ENCODE results near the gene SERPINB6.
A peak's percentile ranks its signal among the peaks of the same experiment; 100 is the strongest.
"Not testable (repeated sequence)": the region's sequence is repeated elsewhere in the genome, so short reads cannot be mapped to it uniquely, and the experiment has no call there.

Gene SERPINB6

DNA sequence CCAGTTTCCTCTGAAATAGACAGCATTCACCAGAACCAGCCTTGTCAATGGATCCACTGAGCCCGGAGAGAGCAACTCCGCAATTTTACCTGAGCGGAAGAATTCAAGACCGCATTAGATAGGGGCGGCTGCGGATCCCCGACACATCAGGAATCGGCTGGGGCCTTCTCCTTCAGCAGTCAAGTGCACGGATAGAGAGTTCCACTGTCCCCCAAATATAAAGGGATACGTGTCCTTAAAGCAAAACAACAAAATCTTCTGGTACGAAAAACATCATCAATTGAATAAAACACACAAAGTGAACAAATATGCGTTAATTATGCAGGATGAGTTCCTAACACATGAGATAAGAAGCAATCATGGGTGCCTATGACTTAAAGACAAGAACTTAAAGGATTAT, 18.3 kb downstream of the SERPINB6 start:
- no peak for DNase-seq

DNA sequence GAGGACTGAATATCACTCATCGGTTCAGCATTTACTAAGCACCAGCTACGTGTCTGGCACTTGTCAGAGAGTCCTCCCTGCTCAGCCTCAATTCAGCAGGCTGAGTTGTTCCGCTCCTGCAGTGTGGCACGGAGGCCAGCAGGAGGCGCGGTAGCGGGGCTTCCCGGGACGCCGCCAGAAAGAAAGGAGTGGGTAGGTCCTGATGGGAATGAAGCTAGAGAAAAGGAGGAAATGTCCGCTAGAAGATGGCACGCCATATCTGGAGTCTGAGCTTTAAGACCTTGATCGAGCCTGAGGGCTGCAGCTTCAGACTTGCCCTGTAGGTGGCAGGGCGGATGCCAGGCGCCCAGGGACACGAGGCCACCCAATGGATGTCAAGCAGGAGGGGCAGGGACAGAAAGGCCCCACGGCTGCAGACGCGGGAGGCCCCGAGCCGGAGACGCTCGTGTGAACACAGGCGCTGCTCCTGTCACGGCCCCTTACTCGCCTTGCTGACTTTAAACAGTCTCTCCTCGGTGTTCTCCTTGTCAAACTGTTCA, 18.7 kb downstream of the SERPINB6 start:
- peak; percentile 93 for DNase-seq

DNA sequence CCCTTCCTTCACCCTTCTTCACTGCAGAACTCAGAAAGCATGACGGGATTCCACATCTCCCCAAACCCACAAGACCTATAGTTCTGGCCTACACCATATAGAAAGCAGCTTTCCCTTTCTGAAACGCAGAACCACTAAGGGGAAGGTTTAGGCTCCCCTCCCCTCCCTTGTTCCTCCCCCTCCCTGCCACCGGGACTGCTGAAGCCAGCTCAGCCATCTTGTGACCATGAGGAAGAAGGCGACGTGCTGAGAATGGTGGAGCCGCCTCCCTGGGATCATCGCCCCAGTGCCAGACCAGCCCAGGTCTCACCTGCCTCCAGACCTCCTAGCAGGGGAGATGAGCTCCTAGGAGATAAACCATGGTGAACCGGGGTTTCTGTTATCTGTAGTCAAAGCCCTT, 19.6 kb downstream of the SERPINB6 start:
- no peak for DNase-seq

DNA sequence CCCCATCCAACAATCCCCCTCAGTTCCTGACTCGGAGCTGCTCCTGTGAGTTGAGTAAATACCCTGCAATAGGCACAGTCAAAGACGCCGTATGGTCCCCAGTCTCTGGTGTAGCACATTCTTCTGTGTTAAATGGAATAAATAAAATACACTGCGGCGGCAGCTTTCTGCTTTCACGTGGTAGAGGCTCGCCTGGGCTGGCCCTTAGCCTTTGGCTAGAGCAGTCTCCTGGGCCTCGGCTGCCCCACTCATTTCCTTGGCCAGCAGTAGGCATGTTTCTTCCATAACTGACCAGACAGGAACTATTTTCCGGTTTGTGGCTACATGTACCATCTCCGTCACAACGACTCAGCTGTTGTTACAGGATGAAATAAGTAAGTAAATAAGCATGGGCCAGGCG, 20.7 kb downstream of the SERPINB6 start:
- no peak for DNase-seq

DNA sequence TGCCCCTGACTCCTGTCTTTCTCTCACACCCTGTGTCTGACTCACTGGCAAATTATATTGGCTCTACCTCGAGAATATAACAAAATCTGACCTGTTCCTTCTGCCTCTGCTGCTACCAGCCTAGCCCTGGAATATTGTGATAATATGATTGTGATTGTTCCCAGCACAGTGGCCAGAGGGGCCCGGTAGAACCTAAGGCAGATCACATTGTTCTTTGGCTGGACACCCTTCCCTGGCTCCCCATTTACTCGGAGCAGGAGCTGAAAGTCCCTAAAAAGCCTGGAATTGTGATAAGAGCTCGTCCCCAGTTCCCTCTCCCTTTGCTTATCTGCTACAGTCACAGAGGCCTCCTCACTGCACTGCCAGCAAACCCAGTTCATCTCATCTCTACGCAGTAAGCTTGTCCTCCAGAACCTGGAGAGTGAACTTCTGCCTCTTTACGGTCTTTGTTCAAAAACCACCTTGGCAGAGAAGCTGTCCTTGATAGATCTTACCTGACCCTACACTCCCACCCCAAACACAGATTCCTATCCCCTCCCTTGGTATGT, 21.8 kb downstream of the SERPINB6 start:
- no peak for DNase-seq

DNA sequence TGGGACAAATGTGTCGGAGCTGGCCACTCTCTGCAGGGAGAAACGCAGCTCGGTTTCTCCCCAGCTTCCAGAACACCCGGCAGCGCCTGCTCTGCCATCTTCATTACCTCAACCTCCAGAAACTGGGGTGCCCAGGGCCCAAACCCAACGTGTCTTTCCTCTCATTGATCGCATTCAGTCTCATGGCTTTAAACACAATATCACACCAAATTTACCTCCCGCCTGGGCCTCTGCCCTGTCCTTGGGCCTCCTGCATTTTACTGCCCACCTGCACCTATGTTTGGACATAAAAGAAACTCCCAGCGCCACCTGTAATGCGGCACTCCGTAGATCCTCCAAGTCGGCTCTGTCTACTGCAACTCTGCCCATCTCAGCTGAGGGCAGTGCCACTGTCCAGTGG, 22.2 kb downstream of the SERPINB6 start:
- DNase-seq: no peak

DNA sequence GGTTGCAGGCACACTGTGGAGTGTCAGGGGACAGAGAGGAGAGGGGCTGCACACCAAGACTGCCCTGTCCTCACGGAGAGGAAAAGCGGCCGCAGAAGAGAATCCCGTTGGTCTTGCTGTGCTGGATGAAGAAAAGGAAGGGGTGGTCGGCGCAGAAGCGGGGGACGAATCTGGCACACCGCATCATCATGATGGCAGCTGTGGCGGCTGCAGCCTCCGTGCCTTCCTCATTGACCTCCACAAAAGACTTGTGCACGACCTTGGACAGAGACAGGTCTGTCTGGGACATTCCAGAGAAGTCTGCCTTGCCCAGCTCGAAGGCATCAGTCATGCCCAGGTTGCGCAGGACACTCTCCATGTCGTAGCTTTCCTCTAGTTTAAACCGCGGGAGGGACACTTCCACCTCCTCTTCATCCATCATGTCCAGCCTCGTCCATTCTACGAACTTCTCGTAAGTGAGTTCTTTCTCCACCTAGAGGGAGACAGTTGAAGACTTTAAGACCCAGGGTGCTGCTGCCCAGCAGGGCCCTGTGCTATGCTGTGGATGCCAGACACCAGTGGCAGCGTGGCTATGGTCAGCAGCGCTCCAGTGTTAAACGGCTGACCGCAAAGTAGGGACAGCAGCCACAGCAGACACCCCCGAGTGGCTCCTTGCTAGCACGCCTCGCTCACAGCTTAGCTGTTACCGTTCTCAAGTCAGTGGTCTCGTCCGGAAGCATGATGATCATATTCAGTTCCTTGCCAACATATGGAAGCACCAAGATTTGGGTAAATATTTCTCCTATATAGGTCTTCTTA, 22.9 kb downstream of the SERPINB6 start:
- DNase-seq: no peak

DNA sequence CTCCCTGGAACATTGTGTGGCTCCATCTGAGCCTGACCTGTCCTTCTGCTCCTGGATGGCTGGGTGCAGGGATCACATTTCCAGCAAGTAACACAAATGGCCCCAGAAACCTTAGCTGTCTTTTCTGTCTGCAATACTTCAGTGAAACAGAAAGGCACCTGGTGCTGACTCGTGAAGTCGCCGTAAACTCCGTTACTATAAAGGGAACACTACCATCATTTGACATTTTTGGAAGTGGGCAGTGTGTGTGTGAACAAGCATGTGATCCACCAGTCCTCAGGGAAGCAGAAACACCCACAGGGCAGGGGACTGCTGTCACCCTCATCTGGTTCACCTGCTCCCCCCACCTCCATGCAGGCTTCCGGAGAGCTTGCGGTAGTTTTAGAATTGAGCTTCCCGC, 23.9 kb downstream of the SERPINB6 start:
- no peak for DNase-seq

DNA sequence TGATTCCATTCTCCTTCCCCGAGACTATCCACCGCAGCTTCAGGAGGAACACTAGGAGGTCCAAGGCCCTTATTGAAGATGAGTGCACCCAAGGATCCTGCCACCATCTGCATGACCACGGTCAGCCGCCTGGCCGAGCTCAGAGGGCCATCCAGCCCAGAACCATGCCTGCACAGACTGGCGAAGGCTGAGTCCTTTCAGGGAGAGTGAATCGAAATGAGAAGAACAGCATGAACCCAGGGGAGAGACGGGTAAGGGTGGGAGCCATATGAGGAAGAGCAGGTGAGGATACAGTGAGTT, 26.3 kb downstream of the SERPINB6 start:
- DNase-seq: no peak

DNA sequence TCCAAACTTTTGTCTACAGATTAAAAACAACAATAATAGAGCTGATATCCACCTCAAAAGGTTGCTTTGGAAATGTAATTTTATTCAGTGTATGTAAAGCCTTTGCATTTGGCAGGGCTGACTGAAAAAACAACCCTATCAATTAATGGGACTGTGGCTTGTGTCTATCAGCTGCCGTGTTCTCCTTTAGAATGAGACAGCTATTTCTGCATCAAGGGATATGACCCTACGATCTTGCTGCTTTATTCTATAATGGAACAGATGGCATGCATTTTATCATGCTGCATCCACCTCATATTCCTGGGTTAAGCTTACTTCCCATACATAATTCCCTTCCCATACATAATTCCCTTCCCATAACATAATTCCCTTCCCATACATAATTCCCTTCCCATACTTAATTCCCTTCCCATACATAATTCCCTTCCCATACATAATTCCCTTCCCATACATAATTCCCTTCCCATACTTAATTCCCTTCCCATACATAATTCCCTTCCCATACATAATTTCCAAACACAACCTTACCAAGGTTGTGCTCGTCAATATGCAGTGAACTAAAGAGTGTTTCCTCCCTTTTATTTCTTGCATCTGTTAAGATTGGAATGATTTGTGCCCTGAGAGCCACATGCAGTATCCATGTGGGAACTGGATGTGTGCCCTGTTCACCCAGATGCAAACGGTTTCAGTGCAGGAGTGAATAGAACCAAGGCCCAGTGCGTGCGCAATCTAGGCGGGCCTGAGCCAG, 26.8 kb downstream of the SERPINB6 start:
- no peak for DNase-seq

DNA sequence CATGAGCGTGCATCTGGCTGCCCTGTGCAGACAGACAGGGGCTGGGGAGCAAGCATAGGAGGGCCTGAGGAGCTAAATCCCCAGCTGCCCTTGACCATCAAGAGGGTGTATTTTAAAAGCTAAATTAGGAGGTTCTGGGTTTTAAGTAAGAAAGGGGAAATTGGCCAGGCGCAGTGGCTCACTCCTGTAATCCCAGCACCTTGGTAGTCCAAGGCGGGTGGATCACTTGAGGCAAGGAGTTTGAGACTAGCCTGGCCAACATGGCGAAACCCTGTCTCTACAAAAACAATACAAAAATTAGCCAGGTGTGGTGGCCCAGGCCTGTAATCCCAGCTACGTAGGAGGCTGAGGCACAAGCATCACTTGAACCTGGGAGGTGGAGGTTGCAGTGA, 27.8 kb downstream of the SERPINB6 start:
- no peak for DNase-seq

DNA sequence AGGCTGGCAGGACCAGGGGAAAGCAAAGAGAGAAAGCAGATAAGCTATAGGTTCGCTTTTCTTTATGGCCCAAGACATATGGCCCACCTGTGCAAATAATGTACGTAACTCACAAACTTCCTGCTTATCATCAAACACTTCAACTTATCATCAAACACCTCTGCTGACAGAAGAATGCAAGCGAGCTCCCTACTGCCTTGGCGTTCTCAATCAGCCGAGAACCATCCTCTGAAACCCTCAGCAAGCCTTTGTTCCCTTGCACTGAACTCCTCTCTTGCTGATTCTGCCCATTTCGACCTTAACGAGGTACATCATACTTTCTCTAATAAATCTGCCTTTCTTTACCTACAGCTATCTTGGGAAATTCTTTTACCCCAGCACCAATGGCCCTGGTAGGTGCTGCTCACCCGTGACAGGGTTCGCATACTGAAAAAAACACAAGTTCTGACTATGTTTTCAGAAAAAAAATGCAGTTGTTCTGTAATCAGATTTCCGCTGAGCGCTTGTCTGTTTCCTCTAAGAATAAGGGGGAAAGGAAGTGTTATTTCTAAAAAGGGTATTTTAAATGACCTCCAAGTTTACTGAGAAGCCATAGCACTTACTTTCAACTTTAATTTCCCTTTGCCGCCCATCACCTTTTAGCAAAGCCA, 28.3 kb downstream of the SERPINB6 start:
- no peak for DNase-seq

DNA sequence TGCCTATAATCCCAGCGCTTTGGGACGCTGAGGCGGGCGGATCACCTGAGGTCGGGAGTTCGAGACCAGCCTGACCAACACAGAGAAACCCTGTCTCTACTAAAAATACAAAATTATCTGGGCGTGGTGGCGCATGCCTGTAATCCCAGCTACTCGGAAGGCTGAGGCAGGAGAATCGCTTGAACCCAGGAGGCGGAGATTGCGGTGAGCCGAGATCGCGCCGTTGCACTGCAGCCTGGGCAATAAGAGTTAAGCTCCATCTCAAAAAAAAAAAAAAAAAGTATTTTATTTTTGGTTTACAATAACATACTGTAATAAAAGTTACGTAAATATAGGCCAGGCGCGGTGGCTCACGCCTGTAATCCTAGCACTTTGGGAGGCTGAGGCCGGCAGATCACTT, 29.3 kb downstream of the SERPINB6 start:
- DNase-seq: not testable (repeated sequence)

DNA sequence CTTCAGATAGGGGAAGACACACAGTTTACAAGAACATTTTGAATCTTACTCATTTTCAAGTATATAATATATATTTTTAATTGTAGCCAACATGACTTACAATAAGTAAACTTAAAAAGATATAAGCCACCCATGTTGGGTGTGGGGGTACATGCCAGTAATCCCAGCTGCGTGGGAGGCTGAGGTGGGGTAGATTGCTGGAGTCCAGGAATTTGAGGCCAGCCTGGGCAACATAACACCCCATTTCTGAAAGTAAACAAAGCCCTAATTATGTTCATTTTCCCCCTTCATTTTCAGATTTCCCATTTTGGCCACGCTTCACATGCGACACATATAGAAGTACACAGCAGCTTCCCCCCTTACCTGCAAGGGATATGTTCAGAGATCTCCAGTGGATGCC, 30.5 kb downstream of the SERPINB6 start:
- no peak for DNase-seq

DNA sequence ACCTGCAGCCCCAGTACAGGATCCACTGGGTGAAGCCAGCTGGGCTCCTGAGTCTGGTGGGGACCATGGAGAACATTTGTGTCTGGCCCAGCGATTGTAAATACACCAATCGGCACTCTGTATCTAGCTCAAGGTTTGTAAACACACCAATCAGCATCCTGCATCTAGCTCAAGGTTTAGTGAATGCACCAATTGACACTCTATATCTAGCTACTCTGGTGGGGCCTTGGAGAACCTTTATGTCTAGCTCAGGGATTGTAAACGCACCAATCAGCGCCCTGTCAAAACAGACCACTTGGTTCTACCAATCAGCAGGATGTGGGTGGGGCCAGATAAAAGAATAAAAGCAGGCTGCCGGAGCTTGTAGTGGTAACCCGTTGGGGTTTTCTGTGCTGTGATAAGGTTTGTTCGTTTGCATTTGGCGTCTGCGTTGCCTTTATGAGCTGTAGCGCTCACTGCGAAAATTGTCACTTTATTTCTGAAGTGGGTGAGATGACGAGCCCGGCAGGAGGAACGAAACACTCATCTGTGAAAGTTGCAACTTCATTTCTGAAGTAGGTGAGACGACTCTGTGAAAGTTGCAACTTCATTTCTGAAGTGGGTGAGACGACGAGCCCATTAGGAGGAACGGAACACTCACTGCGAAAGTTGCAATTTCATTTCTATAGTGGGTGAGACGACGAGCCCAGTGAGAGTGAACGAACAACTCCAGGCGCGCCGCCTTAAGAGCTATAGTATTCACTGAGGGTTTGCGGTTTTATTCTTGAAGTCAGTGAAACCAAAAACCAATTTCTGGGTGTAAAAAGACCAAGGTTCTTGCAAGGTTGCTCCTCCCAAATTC, 31.1 kb downstream of the SERPINB6 start:
- DNase-seq: no peak

DNA sequence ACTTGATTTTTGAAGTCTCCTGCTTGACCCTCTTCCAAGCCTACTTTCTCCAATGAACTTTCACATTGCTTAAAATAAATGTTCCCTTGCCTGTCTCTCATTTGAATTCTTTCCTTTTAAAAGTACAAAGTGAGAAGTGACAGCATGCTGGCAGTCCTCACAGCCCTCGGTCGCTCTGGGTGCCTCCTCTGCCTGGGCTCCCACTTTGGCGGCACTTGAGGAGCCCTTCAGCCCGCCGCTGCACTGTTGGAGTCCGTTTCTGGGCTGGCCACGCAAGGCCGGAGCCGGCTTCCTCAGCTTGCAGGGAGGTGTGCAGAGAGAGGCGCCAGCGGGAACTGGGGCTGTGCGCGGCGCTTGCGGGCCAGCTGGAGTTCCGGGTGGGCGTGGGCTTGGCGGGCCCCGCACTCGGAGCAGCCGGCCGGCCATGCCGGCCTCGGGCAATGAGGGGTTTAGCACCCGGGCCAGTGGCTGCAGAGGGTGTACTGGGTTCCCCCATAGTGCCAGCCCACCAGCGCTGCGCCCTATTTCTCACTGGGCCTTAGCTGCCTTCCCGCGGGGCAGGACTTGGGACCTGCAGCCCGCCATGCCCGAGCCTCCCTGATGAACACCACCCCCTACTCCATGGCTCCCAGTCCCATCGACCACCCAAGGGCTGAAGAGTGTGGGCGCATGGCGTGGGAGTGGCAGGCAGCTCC, 31.9 kb downstream of the SERPINB6 start:
- no peak for DNase-seq

DNA sequence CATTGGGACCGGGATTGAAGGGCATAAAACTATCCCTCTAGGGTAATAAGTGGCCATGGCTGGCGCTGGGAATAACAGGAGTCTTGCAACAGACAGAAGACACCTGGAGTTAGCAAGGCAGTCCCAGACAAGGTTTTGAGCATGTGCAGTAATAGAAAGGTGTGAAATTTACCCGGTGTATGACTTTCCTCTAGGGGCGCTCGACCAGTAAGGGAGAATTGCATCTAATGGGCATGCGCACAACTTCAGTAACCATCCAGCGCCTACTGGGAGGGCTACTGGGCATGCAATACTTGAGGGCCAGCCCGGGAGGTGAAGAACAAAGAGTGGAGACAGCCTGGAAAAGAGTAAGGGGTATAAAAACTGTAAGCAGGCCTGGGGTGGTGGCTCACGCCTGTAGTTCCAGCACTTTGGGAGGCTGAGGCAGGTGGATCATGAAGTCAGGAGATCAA, 32.7 kb downstream of the SERPINB6 start:
- no peak for DNase-seq

DNA sequence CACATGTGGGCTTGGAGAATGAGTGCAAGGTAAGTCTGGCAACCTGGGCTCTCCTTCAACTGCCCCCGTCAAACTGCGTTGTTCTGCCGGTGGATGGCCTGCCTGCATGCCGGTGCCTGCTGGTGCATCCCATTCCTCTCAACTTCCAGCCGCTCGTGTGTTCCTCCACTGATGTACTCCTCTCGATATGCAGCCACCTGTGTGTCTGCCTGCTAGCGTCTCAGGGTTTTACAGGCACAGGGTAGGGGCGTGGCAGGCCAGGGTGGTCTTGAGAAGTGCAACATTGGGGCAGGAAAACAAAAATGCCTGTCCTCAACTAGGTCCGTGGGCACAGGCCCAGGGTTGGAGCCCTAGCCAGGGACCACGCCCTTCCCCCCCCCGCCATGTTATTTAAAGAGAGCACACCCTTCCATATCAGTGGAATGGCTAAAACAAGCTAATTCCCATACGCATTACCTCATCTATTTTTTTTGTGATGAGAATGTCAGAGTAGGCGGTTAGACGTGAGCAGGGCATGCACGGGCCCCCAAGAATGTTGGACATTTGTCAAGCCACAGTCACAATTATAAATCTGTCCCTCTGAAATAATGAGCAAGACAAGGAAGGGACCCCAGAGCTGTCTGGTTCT, 33.2 kb downstream of the SERPINB6 start:
- DNase-seq: no peak

DNA sequence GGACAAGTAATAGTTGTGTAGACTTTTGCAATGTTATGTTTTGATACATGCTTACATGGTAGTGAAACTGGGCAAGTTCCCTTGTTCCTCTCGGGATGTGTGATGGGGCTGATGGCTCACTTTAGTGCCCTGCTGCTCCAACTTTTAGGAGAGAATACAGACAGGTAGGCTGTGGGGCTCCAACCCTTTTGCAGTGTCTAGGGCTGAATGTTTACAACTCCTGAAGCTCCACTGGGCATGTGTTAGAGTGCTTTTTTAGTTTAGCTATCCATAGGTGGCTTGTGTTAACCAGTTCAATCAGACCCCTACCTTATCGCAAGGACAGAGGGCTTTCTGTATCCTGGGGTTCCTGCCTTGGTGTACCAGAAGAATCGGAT, 33.8 kb downstream of the SERPINB6 start:
- no peak for DNase-seq

DNA sequence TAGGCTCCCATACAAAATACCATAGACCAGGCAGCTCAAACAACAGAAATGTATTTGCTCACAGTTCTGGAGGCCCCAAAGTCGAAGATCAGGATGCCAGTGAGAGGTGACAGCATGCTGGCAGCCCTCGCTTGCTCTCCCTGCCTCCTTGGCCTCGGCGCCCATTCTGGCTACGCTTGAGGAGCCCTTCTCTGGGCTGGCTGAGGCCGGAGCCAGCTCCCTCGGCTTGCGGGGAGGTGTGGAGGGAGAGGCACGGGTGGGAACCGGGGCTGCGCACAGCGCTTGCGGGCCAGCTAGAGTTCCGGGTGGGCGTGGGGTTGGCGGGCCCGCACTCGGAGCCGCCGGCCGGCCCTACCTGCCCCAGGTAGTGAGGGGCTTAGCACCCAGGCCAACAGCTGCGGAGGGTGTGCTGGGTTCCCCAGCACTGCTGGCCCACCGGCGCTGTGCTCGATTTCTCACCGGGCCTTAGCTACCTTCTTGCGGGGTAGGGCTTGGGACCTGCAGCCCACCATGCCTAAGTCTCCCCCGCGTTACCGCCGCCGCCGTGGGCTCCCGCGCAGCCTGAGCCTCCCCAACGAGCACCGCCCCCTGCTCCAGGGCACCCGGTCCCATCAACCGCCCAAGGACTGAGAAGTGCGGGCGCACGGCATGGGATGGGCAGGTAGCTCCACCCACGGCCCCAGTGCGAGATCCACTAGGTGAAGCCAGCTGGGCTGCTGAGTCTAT, 35.6 kb downstream of the SERPINB6 start:
- DNase-seq: no peak

DNA sequence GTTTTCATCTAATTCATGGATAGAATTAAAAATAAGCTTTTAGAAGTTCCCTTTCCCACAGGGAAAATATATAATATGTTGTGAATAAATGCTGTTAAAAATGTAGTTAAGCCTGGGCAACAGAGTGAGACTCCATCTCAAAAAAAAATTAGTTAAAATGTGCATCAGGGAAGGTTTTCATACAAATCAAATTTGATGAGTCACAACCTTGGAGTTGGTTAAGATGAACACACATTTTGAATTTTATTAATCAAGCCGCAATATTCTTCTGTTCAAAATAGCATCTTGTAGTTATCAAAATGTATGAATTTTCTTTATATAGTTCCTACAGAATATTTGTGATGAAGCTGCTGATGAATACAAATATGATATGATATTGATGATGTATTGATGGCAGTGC, 37.3 kb downstream of the SERPINB6 start:
- DNase-seq: no peak
